WTC11 (cell line): ENCODE data around the gene MAML2. TPM values are rescaled to one million over a fixed set of nuclear protein-coding genes. Genes with fewer than 3 reads are reported as not detected.

Experiments used
- ATAC-seq: fragments of 200-7000 bp; cut with Tn5 transposase; 2 replicates; pipeline ENCODE4 v1.10.0; 2021; ENCODE audit warnings: mild to moderate bottlenecking, moderate library complexity
- CTCF ChIA-PET: fragments of 300-600 bp; sonication (Branson Sonifier 250); formaldehyde crosslinking; loops from one replicate; lab custom pipeline; 2021; ENCODE audit warnings: antibody characterized with exemption; lab: Charles Lee
- POLR2A ChIA-PET: fragments of 350-600 bp; sonication (Branson Sonifier 250); formaldehyde crosslinking; loops from one replicate; lab custom pipeline; 2021; ENCODE audit warnings: antibody characterized with exemption; lab: Charles Lee
- DNase-seq: peaks from one replicate; pipeline ENCODE4 v3.0.0; 2021; ENCODE audit warnings: low spot score
- H3K27ac Mint-ChIP-seq: 2 replicates; pipeline ENCODE4 v1.8.0; 2021; ENCODE audit warnings: mixed read lengths
- H3K27me3 Mint-ChIP-seq: 2 replicates; pipeline ENCODE4 v1.8.0; 2021; ENCODE audit warnings: low read depth, mild to moderate bottlenecking, moderate library complexity, mixed read lengths
- H3K36me3 Mint-ChIP-seq: 2 replicates; pipeline ENCODE4 v1.8.0; 2021; ENCODE audit warnings: mixed read lengths
- H3K4me1 Mint-ChIP-seq: 2 replicates; pipeline ENCODE4 v1.8.0; 2022; ENCODE audit warnings: mixed read lengths
- H3K4me3 Mint-ChIP-seq: 2 replicates; pipeline ENCODE4 v1.8.0; 2021; ENCODE audit warnings: mild to moderate bottlenecking, moderate library complexity, mixed read lengths
- H3K9me3 Mint-ChIP-seq: 2 replicates; pipeline ENCODE4 v1.8.0; 2021; ENCODE audit warnings: mixed read lengths
- ATF1 ChIP-seq: sonication (generic); formaldehyde crosslinking; IDR thresholded peaks from 2 replicates; pipeline ENCODE4 v1.8.1; 2023; ENCODE audit warnings: mild to moderate bottlenecking, moderate library complexity, missing genetic modification reagents
- CREM ChIP-seq: sonication (generic); formaldehyde crosslinking; IDR thresholded peaks from 2 replicates; pipeline ENCODE4 v1.8.1; 2022; ENCODE audit warnings: mild to moderate bottlenecking, missing genetic modification reagents, moderate library complexity
- ERG ChIP-seq: fragments of 250-450 bp; sonication (Bioruptor Pico); IDR thresholded peaks from 2 replicates; pipeline ENCODE4 v1.8.0; 2021; ENCODE audit warnings: mild to moderate bottlenecking
- FOXK1 ChIP-seq: sonication (generic); formaldehyde crosslinking; IDR thresholded peaks from 2 replicates; pipeline ENCODE4 v1.8.0; 2022; ENCODE audit warnings: mild to moderate bottlenecking, moderate library complexity, missing genetic modification reagents
- FOXP1 ChIP-seq: sonication (generic); formaldehyde crosslinking; IDR thresholded peaks from 2 replicates; pipeline ENCODE4 v1.8.0; 2022; ENCODE audit warnings: missing genetic modification reagents, mild to moderate bottlenecking, moderate library complexity, borderline replicate concordance
- HMGA2 ChIP-seq: fragments of 250-450 bp; sonication (Bioruptor Pico); IDR thresholded peaks from 2 replicates; pipeline ENCODE4 v1.4.0; 2021; ENCODE audit warnings: mild to moderate bottlenecking, moderate library complexity
- JAZF1 ChIP-seq: fragments of 250-450 bp; sonication (Bioruptor Pico); IDR thresholded peaks from 2 replicates; pipeline ENCODE4 v1.9.0; 2021; ENCODE audit warnings: moderate library complexity, mild to moderate bottlenecking, inconsistent platforms
- MYBL2 ChIP-seq: sonication (generic); formaldehyde crosslinking; IDR thresholded peaks from 2 replicates; pipeline ENCODE4 v1.8.1; 2023; ENCODE audit warnings: mild to moderate bottlenecking, moderate library complexity, missing genetic modification reagents
- NFYB ChIP-seq: sonication (generic); formaldehyde crosslinking; conservative IDR thresholded peaks from 2 replicates; pipeline ENCODE4 v1.8.0; 2022; ENCODE audit warnings: low read depth, missing genetic modification reagents
- PRRX2 ChIP-seq: fragments of 250-450 bp; sonication (Bioruptor Pico); IDR thresholded peaks from 2 replicates; pipeline ENCODE4 v1.8.0; 2021; ENCODE audit warnings: mild to moderate bottlenecking
- SMAD3 ChIP-seq: sonication (generic); formaldehyde crosslinking; IDR thresholded peaks from 2 replicates; pipeline ENCODE4 v1.8.0; 2022; ENCODE audit warnings: missing genetic modification reagents, mild to moderate bottlenecking, borderline replicate concordance
- SMAD4 ChIP-seq: sonication (generic); formaldehyde crosslinking; IDR thresholded peaks from 2 replicates; pipeline ENCODE4 v1.8.0; 2022; ENCODE audit warnings: mild to moderate bottlenecking, missing genetic modification reagents
- TP53 ChIP-seq: sonication (generic); formaldehyde crosslinking; IDR thresholded peaks from 2 replicates; pipeline ENCODE4 v1.8.1; 2023; ENCODE audit warnings: mild to moderate bottlenecking, missing genetic modification reagents
- USF2 ChIP-seq: sonication (generic); formaldehyde crosslinking; IDR thresholded peaks from 2 replicates; pipeline ENCODE4 v1.8.1; 2023; ENCODE audit warnings: mild to moderate bottlenecking, missing genetic modification reagents, moderate library complexity
- ZNF281 ChIP-seq: sonication (generic); formaldehyde crosslinking; IDR thresholded peaks from 2 replicates; pipeline ENCODE4 v1.8.0; 2023; ENCODE audit warnings: mild to moderate bottlenecking, missing genetic modification reagents
- ZNF396 ChIP-seq: fragments of 250-450 bp; sonication (Bioruptor Pico); IDR thresholded peaks from 2 replicates; pipeline ENCODE4 v1.8.0; 2021; ENCODE audit warnings: mild to moderate bottlenecking, moderate library complexity, borderline replicate concordance
- total RNA-seq: library from RNA; stranded (reverse); gene quantifications from 3 replicates; pipeline ENCODE4 v1.2.3, GENCODE V29; 2021
- TF ChIP-seq, protein P1 (sequence below): sonication (generic); formaldehyde crosslinking; IDR thresholded peaks from 2 replicates; pipeline ENCODE4 v1.8.1; 2023; ENCODE audit warnings: mild to moderate bottlenecking, missing genetic modification reagents
- TF ChIP-seq, protein P2 (sequence below): sonication (generic); formaldehyde crosslinking; IDR thresholded peaks from 2 replicates; pipeline ENCODE4 v1.8.1; 2023; ENCODE audit warnings: mild to moderate bottlenecking, missing genetic modification reagents, borderline replicate concordance
- TF ChIP-seq, protein P3 (sequence below): fragments of 250-450 bp; sonication (Bioruptor Pico); IDR thresholded peaks from 2 replicates; pipeline ENCODE4 v1.9.0; 2021; ENCODE audit warnings: moderate library complexity, mild to moderate bottlenecking, inconsistent platforms, borderline replicate concordance
- TF ChIP-seq, protein P4 (sequence below): sonication (generic); formaldehyde crosslinking; conservative IDR thresholded peaks from 2 replicates; pipeline ENCODE4 v1.8.1; 2023; ENCODE audit warnings: mild to moderate bottlenecking, low read depth, missing genetic modification reagents, moderate library complexity

Gene MAML2
- total RNA-seq, 1 experiment from 2014 or later = 8.1 TPM

GRCh38 chr11:96017856-96018255 is 325.1 kb downstream of the MAML2 start:
- no peak overlapping the region for H3K4me3 Mint-ChIP-seq
- TF ChIP-seq CREM (CRISPR knock-in tag) = no peak
- H3K36me3 Mint-ChIP-seq = no peaks in the 10 kb centered on the region
- ATAC-seq = no peak
- no peaks in the 10 kb centered on the region for H3K27me3 Mint-ChIP-seq
- ChIA-PET CTCF (no interaction called here), POLR2A (no interaction called here)
- DNase-seq = no peak
- H3K4me1 Mint-ChIP-seq = peaks cover 33% of the 10 kb centered on the region
- no peaks in the 10 kb centered on the region for H3K9me3 Mint-ChIP-seq
- no peak overlapping the region for H3K27ac Mint-ChIP-seq

GRCh38 chr11:96016978-96017502 is 326.0 kb downstream of the MAML2 start:
- no peak overlapping the region for H3K4me3 Mint-ChIP-seq
- no peak for ATAC-seq
- ChIA-PET CTCF (interaction anchor here (0.8 to 1.2 kb wide), 2 partner anchors 38 to 326 kb away, joined by 3 to 6 read pairs; partner anchors contain the start of gene MAML2), POLR2A (no interaction called here)
- DNase-seq = no peak
- no peak overlapping the region for H3K27ac Mint-ChIP-seq
- H3K9me3 Mint-ChIP-seq = no peaks in the 10 kb centered on the region
- TF ChIP-seq TP53 (no peak), SMAD3 (CRISPR knock-in tag) (no peak), ZNF396 (CRISPR knock-in tag) (no peak), JAZF1 (CRISPR knock-in tag) (no peak), ERG (CRISPR knock-in tag) (no peak), FOXK1 (CRISPR knock-in tag) (no peak), ZNF281 (CRISPR knock-in tag) (no peak), PRRX2 (no peak), USF2 (CRISPR knock-in tag) (no peak), HMGA2 (no peak), NFYB (CRISPR knock-in tag) (no peak), FOXP1 (no peak), SMAD4 (CRISPR knock-in tag) (no peak), ATF1 (CRISPR knock-in tag) (no peak), MYBL2 (no peak)
- TF ChIP-seq, protein P1, sequence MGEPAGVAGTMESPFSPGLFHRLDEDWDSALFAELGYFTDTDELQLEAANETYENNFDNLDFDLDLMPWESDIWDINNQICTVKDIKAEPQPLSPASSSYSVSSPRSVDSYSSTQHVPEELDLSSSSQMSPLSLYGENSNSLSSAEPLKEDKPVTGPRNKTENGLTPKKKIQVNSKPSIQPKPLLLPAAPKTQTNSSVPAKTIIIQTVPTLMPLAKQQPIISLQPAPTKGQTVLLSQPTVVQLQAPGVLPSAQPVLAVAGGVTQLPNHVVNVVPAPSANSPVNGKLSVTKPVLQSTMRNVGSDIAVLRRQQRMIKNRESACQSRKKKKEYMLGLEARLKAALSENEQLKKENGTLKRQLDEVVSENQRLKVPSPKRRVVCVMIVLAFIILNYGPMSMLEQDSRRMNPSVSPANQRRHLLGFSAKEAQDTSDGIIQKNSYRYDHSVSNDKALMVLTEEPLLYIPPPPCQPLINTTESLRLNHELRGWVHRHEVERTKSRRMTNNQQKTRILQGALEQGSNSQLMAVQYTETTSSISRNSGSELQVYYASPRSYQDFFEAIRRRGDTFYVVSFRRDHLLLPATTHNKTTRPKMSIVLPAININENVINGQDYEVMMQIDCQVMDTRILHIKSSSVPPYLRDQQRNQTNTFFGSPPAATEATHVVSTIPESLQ = no peak
- TF ChIP-seq, protein P2, sequence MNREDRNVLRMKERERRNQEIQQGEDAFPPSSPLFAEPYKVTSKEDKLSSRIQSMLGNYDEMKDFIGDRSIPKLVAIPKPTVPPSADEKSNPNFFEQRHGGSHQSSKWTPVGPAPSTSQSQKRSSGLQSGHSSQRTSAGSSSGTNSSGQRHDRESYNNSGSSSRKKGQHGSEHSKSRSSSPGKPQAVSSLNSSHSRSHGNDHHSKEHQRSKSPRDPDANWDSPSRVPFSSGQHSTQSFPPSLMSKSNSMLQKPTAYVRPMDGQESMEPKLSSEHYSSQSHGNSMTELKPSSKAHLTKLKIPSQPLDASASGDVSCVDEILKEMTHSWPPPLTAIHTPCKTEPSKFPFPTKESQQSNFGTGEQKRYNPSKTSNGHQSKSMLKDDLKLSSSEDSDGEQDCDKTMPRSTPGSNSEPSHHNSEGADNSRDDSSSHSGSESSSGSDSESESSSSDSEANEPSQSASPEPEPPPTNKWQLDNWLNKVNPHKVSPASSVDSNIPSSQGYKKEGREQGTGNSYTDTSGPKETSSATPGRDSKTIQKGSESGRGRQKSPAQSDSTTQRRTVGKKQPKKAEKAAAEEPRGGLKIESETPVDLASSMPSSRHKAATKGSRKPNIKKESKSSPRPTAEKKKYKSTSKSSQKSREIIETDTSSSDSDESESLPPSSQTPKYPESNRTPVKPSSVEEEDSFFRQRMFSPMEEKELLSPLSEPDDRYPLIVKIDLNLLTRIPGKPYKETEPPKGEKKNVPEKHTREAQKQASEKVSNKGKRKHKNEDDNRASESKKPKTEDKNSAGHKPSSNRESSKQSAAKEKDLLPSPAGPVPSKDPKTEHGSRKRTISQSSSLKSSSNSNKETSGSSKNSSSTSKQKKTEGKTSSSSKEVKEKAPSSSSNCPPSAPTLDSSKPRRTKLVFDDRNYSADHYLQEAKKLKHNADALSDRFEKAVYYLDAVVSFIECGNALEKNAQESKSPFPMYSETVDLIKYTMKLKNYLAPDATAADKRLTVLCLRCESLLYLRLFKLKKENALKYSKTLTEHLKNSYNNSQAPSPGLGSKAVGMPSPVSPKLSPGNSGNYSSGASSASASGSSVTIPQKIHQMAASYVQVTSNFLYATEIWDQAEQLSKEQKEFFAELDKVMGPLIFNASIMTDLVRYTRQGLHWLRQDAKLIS (CRISPR knock-in tag) = no peak
- TF ChIP-seq, protein P3, sequence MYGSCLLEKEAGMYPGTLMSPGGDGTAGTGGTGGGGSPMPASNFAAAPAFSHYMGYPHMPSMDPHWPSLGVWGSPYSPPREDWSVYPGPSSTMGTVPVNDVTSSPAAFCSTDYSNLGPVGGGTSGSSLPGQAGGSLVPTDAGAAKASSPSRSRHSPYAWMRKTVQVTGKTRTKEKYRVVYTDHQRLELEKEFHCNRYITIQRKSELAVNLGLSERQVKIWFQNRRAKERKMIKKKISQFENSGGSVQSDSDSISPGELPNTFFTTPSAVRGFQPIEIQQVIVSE (CRISPR knock-in tag) = no peak
- TF ChIP-seq, protein P4, sequence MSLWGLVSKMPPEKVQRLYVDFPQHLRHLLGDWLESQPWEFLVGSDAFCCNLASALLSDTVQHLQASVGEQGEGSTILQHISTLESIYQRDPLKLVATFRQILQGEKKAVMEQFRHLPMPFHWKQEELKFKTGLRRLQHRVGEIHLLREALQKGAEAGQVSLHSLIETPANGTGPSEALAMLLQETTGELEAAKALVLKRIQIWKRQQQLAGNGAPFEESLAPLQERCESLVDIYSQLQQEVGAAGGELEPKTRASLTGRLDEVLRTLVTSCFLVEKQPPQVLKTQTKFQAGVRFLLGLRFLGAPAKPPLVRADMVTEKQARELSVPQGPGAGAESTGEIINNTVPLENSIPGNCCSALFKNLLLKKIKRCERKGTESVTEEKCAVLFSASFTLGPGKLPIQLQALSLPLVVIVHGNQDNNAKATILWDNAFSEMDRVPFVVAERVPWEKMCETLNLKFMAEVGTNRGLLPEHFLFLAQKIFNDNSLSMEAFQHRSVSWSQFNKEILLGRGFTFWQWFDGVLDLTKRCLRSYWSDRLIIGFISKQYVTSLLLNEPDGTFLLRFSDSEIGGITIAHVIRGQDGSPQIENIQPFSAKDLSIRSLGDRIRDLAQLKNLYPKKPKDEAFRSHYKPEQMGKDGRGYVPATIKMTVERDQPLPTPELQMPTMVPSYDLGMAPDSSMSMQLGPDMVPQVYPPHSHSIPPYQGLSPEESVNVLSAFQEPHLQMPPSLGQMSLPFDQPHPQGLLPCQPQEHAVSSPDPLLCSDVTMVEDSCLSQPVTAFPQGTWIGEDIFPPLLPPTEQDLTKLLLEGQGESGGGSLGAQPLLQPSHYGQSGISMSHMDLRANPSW (CRISPR knock-in tag) = no peak
- H3K27me3 Mint-ChIP-seq = no peaks in the 10 kb centered on the region
- H3K4me1 Mint-ChIP-seq = peaks cover 41% of the 10 kb centered on the region
- no peaks in the 10 kb centered on the region for H3K36me3 Mint-ChIP-seq
